HCT116 (cell line): ENCODE results near the gene KIF18A. TPM values are rescaled to one million over a fixed set of nuclear protein-coding genes. Genes with fewer than 3 reads are reported as not detected.

Experiments
- ATAC-seq: fragments of 200-7000 bp; cut with Tn5 transposase; 2 replicates; pipeline ENCODE4 v1.9.1; 2020; ENCODE audit warnings: mild to moderate bottlenecking, moderate library complexity
- BruUV-seq: library from RNA; stranded (reverse); fragments of 400-500 nt; replicated peaks from 2 replicates; lab custom pipeline; 2021; lab: Mats Ljungman, UMichigan
- CTCF ChIA-PET: fragments of 300-600 bp; sonication (Branson Sonifier 250); formaldehyde crosslinking; loops from one replicate; lab custom pipeline; 2021; ENCODE audit warnings: antibody characterized with exemption; lab: Charles Lee
- POLR2A ChIA-PET: fragments of 300-600, 350-600 bp; sonication (Branson Sonifier 250); formaldehyde crosslinking; loops from one replicate; lab custom pipeline; 2021; ENCODE audit warnings: antibody characterized with exemption; lab: Charles Lee
- RAD21 ChIA-PET, 2 experiments: fragments of 300-600 bp; sonication (Branson Sonifier 250); formaldehyde crosslinking; loops; one replicate each; lab custom pipeline; 2023; ENCODE audit warnings: low total read pairs in 2 of 2; ENCODE audit not compliant: uncharacterized antibody in 2 of 2, unreplicated experiment in 2 of 2, low non-redundant PET in 1 of 2; lab: Charles Lee
- DNase-seq: peaks from one replicate; pipeline ENCODE4 v3.0.0-alpha.2; 2010; ENCODE audit warnings: low read depth, low spot score
- H2AFZ ChIP-seq: fragments of 200-600 bp; shearing (Covaris generic), sonication (generic); 2 replicates; pipeline ENCODE4 v1.6.1; 2017; ENCODE audit warnings: low read depth, mixed run types, mixed read lengths, antibody characterized with exemption, low read length; ENCODE audit not compliant: poor library complexity, severe bottlenecking
- H3K27ac ChIP-seq: 2 replicates; pipeline ENCODE4 v1.5.1; 2012; ENCODE audit warnings: low read depth, low read length
- H3K27me3 ChIP-seq: fragments of 200-600 bp; sonication (generic); 2 replicates; pipeline ENCODE4 v1.6.1; 2016; ENCODE audit warnings: mixed run types, low read length, mixed read lengths; ENCODE audit not compliant: insufficient read depth
- H3K36me3 ChIP-seq, 2 experiments: fragments of 200-500 bp in 1 of 2; fragments of 200-600 bp in 1 of 2; sonication (Bioruptor generic) in 1 of 2; sonication (generic) in 1 of 2; 2 replicates each; pipeline versions ENCODE4 v1.5.1 to v1.6.1; 2014 to 2016; ENCODE audit warnings: low read length in 2 of 2, inconsistent platforms in 1 of 2, mixed read lengths in 1 of 2, mixed run types in 1 of 2; ENCODE audit not compliant: insufficient read depth in 2 of 2, control insufficient read depth in 1 of 2
- H3K4me1 ChIP-seq, 2 experiments: fragments of 200-600 bp in 1 of 2; sonication (generic) in 1 of 2; 2 replicates each; pipeline versions ENCODE4 v1.5.1 to v1.6.1; 2012 to 2017; ENCODE audit warnings: low read length in 2 of 2, inconsistent platforms in 1 of 2, mild to moderate bottlenecking in 1 of 2, mixed read lengths in 1 of 2, mixed run types in 1 of 2, moderate library complexity in 1 of 2; ENCODE audit not compliant: insufficient read depth in 2 of 2, control insufficient read depth in 1 of 2
- H3K4me2 ChIP-seq: fragments of 200-600 bp; sonication (generic); 2 replicates; pipeline ENCODE4 v1.6.1; 2017; ENCODE audit warnings: mixed run types, low read length, mixed read lengths
- H3K4me3 ChIP-seq, 2 experiments: fragments of 200-600 bp in 1 of 2; sonication (generic) in 1 of 2; replicated peaks in 1 of 2; 2 replicates each; pipeline ENCODE4 v1.5.1; 2011 to 2016; ENCODE audit warnings: low read length in 2 of 2, control low read depth in 1 of 2, low read depth in 1 of 2, mild to moderate bottlenecking in 1 of 2, mixed read lengths in 1 of 2, mixed run types in 1 of 2
- H3K79me2 ChIP-seq: fragments of 200-600 bp; sonication (generic); 2 replicates; pipeline ENCODE4 v1.6.1; 2017; ENCODE audit warnings: mild to moderate bottlenecking, mixed run types, low read length, moderate library complexity, mixed read lengths; ENCODE audit not compliant: insufficient read depth
- H3K9ac ChIP-seq: fragments of 200-600 bp; sonication (generic); 2 replicates; pipeline ENCODE4 v1.6.1; 2016; ENCODE audit warnings: low read length, mixed read lengths
- H3K9me2 ChIP-seq: fragments of 200-600 bp; sonication (generic), shearing (Covaris generic); 2 replicates; pipeline ENCODE4 v1.6.1; 2017; ENCODE audit warnings: mixed run types, mild to moderate bottlenecking, moderate library complexity; ENCODE audit not compliant: insufficient read depth
- H3K9me3 ChIP-seq, 2 experiments: fragments of 200-500 bp in 1 of 2; fragments of 200-600 bp in 1 of 2; sonication (Bioruptor generic) in 1 of 2; sonication (generic) in 1 of 2; 2 replicates each; pipeline ENCODE4 v1.6.1; 2014 to 2017; ENCODE audit warnings: low read length in 2 of 2, mixed read lengths in 2 of 2, inconsistent platforms in 1 of 2, low read depth in 1 of 2, mild to moderate bottlenecking in 1 of 2, mixed run types in 1 of 2, moderate library complexity in 1 of 2; ENCODE audit not compliant: control insufficient read depth in 1 of 2, insufficient read depth in 1 of 2
- H4K20me1 ChIP-seq: fragments of 200-600 bp; sonication (generic), shearing (Covaris generic); 2 replicates; pipeline ENCODE4 v1.6.1; 2017; ENCODE audit warnings: mixed run types, mild to moderate bottlenecking, moderate library complexity; ENCODE audit not compliant: insufficient read depth
- ATF3 ChIP-seq: IDR thresholded peaks from 2 replicates; pipeline ENCODE4 v1.6.1; 2012
- CEBPB ChIP-seq: IDR thresholded peaks from 2 replicates; pipeline ENCODE4 v1.6.1; 2012; ENCODE audit warnings: low read depth
- CTCF ChIP-seq, 3 experiments: fragments of 200-600 bp in 1 of 3; sonication (generic) in 1 of 3; IDR thresholded peaks in 2 of 3; conservative IDR thresholded peaks in 1 of 3; 2 replicates each; pipeline ENCODE4 v1.5.1; 2012 to 2017; ENCODE audit warnings: low read depth in 2 of 3, low read length in 2 of 3, antibody characterized with exemption in 1 of 3, borderline replicate concordance in 1 of 3, control low read depth in 1 of 3, mild to moderate bottlenecking in 1 of 3, mixed read lengths in 1 of 3, mixed run types in 1 of 3, moderate library complexity in 1 of 3; ENCODE audit not compliant: insufficient read depth in 1 of 3
- EGR1 ChIP-seq: IDR thresholded peaks from 2 replicates; pipeline ENCODE4 v1.6.1; 2012; ENCODE audit warnings: low read depth
- EZH2 ChIP-seq: fragments of 200-600 bp; sonication (generic); IDR thresholded peaks from 2 replicates; pipeline ENCODE4 v1.6.1; 2017; ENCODE audit warnings: antibody characterized with exemption, mixed run types
- EZH2phosphoT487 ChIP-seq: fragments of 200-600 bp; IDR thresholded peaks from 2 replicates; pipeline ENCODE4 v1.6.1; 2018; ENCODE audit warnings: antibody characterized with exemption, borderline replicate concordance
- MAX ChIP-seq: IDR thresholded peaks from 2 replicates; pipeline ENCODE4 v1.6.1; 2012
- POLR2A ChIP-seq: IDR thresholded peaks from 2 replicates; pipeline ENCODE4 v1.7.0; 2011; ENCODE audit warnings: borderline replicate concordance; ENCODE audit not compliant: insufficient read depth, insufficient read length; ENCODE audit errors: extremely low read depth
- POLR2AphosphoS5 ChIP-seq: IDR thresholded peaks from 2 replicates; pipeline ENCODE4 v1.6.1; 2011; ENCODE audit warnings: mild to moderate bottlenecking, low read depth, low read length, moderate library complexity
- SP1 ChIP-seq: IDR thresholded peaks from 2 replicates; pipeline ENCODE4 v1.6.1; 2012; ENCODE audit warnings: low read depth
- TCF7L2 ChIP-seq: IDR thresholded peaks from 2 replicates; pipeline ENCODE4 v1.7.0; 2011; ENCODE audit warnings: borderline replicate concordance, inconsistent platforms; ENCODE audit not compliant: insufficient read depth, insufficient read length; ENCODE audit errors: extremely low read depth
- ZBTB33 ChIP-seq: IDR thresholded peaks from 2 replicates; pipeline ENCODE4 v1.6.1; 2011; ENCODE audit warnings: mild to moderate bottlenecking, low read length, moderate library complexity; ENCODE audit not compliant: insufficient replicate concordance; ENCODE audit errors: extremely low read depth
- ZFX ChIP-seq: fragments of 450-650 bp; IDR thresholded peaks from 2 replicates; pipeline ENCODE4 v1.6.1; 2017
- ZNF274 ChIP-seq: fragments of 200-500 bp; sonication (Bioruptor generic); IDR thresholded peaks from 2 replicates; pipeline ENCODE4 v1.6.1; 2014; ENCODE audit warnings: mild to moderate bottlenecking, low read depth, low read length, inconsistent platforms
- intact Hi-C: fragments of 100-400 bp; cut with micrococcal nuclease; formaldehyde crosslinking; loops from 2 replicates; pipeline ENCODE4 v1.10.0; 2022
- total RNA-seq: library from RNA; stranded (reverse); gene quantifications from one replicate; pipeline ENCODE4 v1.2.1, GENCODE V29; 2021; ENCODE audit not compliant: unreplicated experiment

KIF18A gene
- total RNA-seq, 1 experiment from 2014 or later, result 50.7 TPM

- no peak overlapping the region for H2AFZ ChIP-seq
- H3K4me1 ChIP-seq, result peaks cover 24 to 38% of the 10 kb centered on the region in 2 experiments
- no peak overlapping the region for H3K4me3 ChIP-seq
- no peaks in the 10 kb centered on the region for H3K9me2 ChIP-seq
- H4K20me1 ChIP-seq, result no peaks in the 10 kb centered on the region; the same call in 1 of the 2 replicates
- H3K9ac ChIP-seq, result no peak overlapping the region
- no peaks in the 10 kb centered on the region for H3K9me3 ChIP-seq
- BruUV-seq, result no TSS peak
- CTCF ChIA-PET, result no interaction called here
- intact Hi-C loops, result loop anchor here (5.0 to 10.0 kb wide), 2 partner anchors 170 to 388 kb away; no protein-coding TSS in a partner anchor
- no peaks in the 10 kb centered on the region for H3K36me3 ChIP-seq
- no peak overlapping the region for H3K4me2 ChIP-seq
- TF ChIP-seq EZH2phosphoT487 (no peak), EGR1 (no peak), CEBPB (no peak), POLR2AphosphoS5 (no peak), ATF3 (no peak), POLR2A (no peak)
- TF ChIP-seq, all 23 proteins: peak for 0
- Histone ChIP-seq H3K27me3 (no peaks in the 10 kb centered on the region), H3K79me2 (peaks cover 96% of the 10 kb centered on the region), H3K27ac (no peak overlapping the region)
- no peak for ATAC-seq
- POLR2A ChIA-PET, result no interaction called here
- RAD21 ChIA-PET, result no interaction called here
- no peak for DNase-seq
Measured at GRCh38 chr11:28104984-28105383, 3.0 kb downstream of the KIF18A start.

- POLR2A ChIA-PET, result no interaction called here
- Histone ChIP-seq H3K4me1 (peaks cover 20 to 33% of the 10 kb centered on the region in 2 experiments), H3K9me2 (no peaks in the 10 kb centered on the region), H4K20me1 (no peaks in the 10 kb centered on the region; the same call in 1 of the 2 replicates), H3K4me2 (no peak overlapping the region), H3K4me3 (no peak overlapping the region), H3K27ac (no peak overlapping the region), H2AFZ (no peak overlapping the region), H3K9me3 (no peaks in the 10 kb centered on the region), H3K36me3 (no peaks in the 10 kb centered on the region), H3K27me3 (no peaks in the 10 kb centered on the region)
- no TSS peak for BruUV-seq
- CTCF ChIA-PET, result no interaction called here
- no peak for ATAC-seq
- RAD21 ChIA-PET, result no interaction called here
- no peak for DNase-seq
- intact Hi-C loops, result loop anchor here (10.0 kb wide), 1 partner anchor 170 kb away; no protein-coding TSS in a partner anchor
- TF ChIP-seq ZFX, result no peak
- no peak for TF ChIP-seq TCF7L2
- TF ChIP-seq SP1, result no peak
- TF ChIP-seq MAX, result no peak
- no peak for TF ChIP-seq CTCF (IDR thresholded peaks at IDR 0.05 in 2 of 3, conservative IDR thresholded peaks at IDR 0.05 in 1 of 3; ENCODE audit: borderline replicate concordance in 1 of 3, insufficient read depth in 1 of 3, low read depth in 2 of 3, low read length in 2 of 3)
- no peak for TF ChIP-seq EZH2
- TF ChIP-seq ZNF274, result no peak
- no peak for TF ChIP-seq ZBTB33
- TF ChIP-seq, all 23 proteins: peak for 0
- H3K9ac ChIP-seq, result no peak overlapping the region
- H3K79me2 ChIP-seq, result peaks cover 96% of the 10 kb centered on the region
Measured at GRCh38 chr11:28104425-28104824, 3.5 kb downstream of the KIF18A start.
